ENCODE measurements around the gene CREBRF.

Gene CREBRF

DNA sequence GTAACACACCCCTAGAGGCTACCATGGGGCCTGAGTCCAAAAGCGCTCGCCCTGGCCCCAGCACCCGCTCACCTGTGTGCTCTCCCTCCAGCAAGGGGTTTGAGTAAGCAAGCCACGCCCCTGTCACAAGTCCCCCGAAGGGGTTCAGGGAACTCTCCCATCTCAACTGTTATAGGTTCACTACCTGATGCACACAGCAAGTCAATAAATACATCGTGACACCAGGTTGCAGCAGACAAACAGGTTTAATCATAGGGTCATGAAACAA is 8.4 kb upstream of the CREBRF start:
- H4K5ac ChIP-seq (ENCODE audit: low read length), result no peak overlapping the region
- H3K18ac ChIP-seq (ENCODE audit: low read length), result no peak overlapping the region
- H3K4me1 ChIP-seq (ENCODE audit: control insufficient read depth, low read depth, low read length), result peaks cover 3% of the 10 kb centered on the region
- H3K79me2 ChIP-seq (ENCODE audit: control insufficient read depth, insufficient read depth, low read length), result no peaks in the 10 kb centered on the region
- no peaks in the 10 kb centered on the region for H3K79me1 ChIP-seq (ENCODE audit: low read length)
- H2BK120ac ChIP-seq (ENCODE audit: low read depth, low read length), result no peak overlapping the region
- no peaks in the 10 kb centered on the region for H3K36me3 ChIP-seq (ENCODE audit: control insufficient read depth, insufficient read depth, low read length)
- H3K56ac ChIP-seq (ENCODE audit: low read length), result no peak overlapping the region
- H2BK5ac ChIP-seq (ENCODE audit: low read length), result no peak overlapping the region
- no CpG with 5 or more reads among the region's 6 CpGs for whole genome bisulfite sequencing (ENCODE audit: extremely low coverage, insufficient coverage, low lambda C conversion rate)
- no peak overlapping the region for H3K9ac ChIP-seq (ENCODE audit: low read length)
- H4K8ac ChIP-seq (ENCODE audit: low read depth, low read length), result no peak overlapping the region
- no peak overlapping the region for H3K23ac ChIP-seq (ENCODE audit: low read length)
- no peak overlapping the region for H2AK5ac ChIP-seq (ENCODE audit: low read length)
- no peak overlapping the region for H3K4ac ChIP-seq (ENCODE audit: low read depth, low read length)
- DNase-seq, result no peak
- H3K27me3 ChIP-seq (ENCODE audit: insufficient read depth, low read length, poor library complexity), result no peaks in the 10 kb centered on the region
- H2BK15ac ChIP-seq (replicated peaks; ENCODE audit: low read depth), result no peak overlapping the region
- no peak overlapping the region for H3K4me3 ChIP-seq (ENCODE audit: low read length)
- no peak overlapping the region for H3K4me2 ChIP-seq (ENCODE audit: low read length)
- no peak overlapping the region for H3K27ac ChIP-seq (ENCODE audit: low read depth, low read length)

DNA sequence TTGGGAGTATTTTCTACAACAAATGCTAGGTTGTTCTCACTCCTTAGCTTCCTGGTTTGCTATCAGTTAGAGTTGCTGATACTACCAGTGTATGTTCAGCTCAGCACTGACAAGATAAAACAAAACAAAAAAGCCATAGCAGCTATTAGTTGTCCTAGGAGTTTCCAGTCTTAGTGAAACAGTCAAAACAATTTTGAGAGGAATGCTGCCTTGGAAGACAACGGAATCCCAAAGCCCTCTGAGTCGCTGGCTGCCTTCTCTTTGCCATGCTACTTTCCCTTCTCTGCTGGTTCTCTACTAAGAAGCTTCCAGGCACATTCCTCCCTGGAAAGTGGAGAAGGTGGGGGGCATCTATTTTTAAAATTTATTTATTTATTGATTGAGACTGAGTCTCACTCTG is 5.4 kb upstream of the CREBRF start:
- no peak overlapping the region for H3K23ac ChIP-seq (ENCODE audit: low read length)
- no peak overlapping the region for H4K5ac ChIP-seq (ENCODE audit: low read length)
- no peak overlapping the region for H4K8ac ChIP-seq (ENCODE audit: low read depth, low read length)
- no peaks in the 10 kb centered on the region for H3K36me3 ChIP-seq (ENCODE audit: control insufficient read depth, insufficient read depth, low read length)
- no peak overlapping the region for H3K9ac ChIP-seq (ENCODE audit: low read length)
- no peaks in the 10 kb centered on the region for H3K27me3 ChIP-seq (ENCODE audit: insufficient read depth, low read length, poor library complexity)
- no peak overlapping the region for H3K4me3 ChIP-seq (ENCODE audit: low read length)
- WGBS (ENCODE audit: extremely low coverage, insufficient coverage, low lambda C conversion rate), result no CpG with 5 or more reads among the region's 2 CpGs
- no peak overlapping the region for H3K27ac ChIP-seq (ENCODE audit: low read depth, low read length)
- no peak overlapping the region for H3K56ac ChIP-seq (ENCODE audit: low read length)
- H3K18ac ChIP-seq (ENCODE audit: low read length), result no peak overlapping the region
- H2BK120ac ChIP-seq (ENCODE audit: low read depth, low read length), result no peak overlapping the region
- H3K4me2 ChIP-seq (ENCODE audit: low read length), result no peak overlapping the region
- no peaks in the 10 kb centered on the region for H3K79me1 ChIP-seq (ENCODE audit: low read length)
- H3K4me1 ChIP-seq (ENCODE audit: control insufficient read depth, low read depth, low read length), result peaks cover 3% of the 10 kb centered on the region
- no peak overlapping the region for H2AK5ac ChIP-seq (ENCODE audit: low read length)
- no peak overlapping the region for H3K4ac ChIP-seq (ENCODE audit: low read depth, low read length)
- no peak overlapping the region for H2BK5ac ChIP-seq (ENCODE audit: low read length)
- no peak overlapping the region for H2BK15ac ChIP-seq (replicated peaks; ENCODE audit: low read depth)
- no peaks in the 10 kb centered on the region for H3K79me2 ChIP-seq (ENCODE audit: control insufficient read depth, insufficient read depth, low read length)
- DNase-seq, result no peak

DNA sequence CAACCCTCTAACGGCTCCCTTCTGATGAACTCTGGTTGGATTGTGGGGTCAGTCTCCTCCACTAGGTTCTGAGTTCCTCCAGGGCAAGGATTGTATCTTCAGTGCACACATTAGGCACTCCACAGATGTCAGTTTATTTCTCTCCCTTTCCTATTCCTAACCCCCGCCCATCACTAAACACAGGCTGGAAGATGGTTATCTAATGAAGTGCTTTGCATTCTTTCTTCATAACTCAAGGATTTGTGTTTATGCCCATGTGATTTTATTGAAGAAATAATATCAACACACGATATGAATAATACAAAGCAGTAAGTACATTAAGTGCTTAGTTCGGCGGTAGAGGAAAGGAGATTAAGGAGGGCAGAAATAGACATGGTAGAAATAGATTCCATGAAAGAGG is 4.4 kb upstream of the CREBRF start:
- H3K4me3 ChIP-seq (ENCODE audit: low read length), result no peak overlapping the region
- no peak overlapping the region for H3K18ac ChIP-seq (ENCODE audit: low read length)
- no peak overlapping the region for H3K4ac ChIP-seq (ENCODE audit: low read depth, low read length)
- no peaks in the 10 kb centered on the region for H3K79me1 ChIP-seq (ENCODE audit: low read length)
- no peaks in the 10 kb centered on the region for H3K36me3 ChIP-seq (ENCODE audit: control insufficient read depth, insufficient read depth, low read length)
- no peaks in the 10 kb centered on the region for H3K27me3 ChIP-seq (ENCODE audit: insufficient read depth, low read length, poor library complexity)
- H4K8ac ChIP-seq (ENCODE audit: low read depth, low read length), result no peak overlapping the region
- H4K5ac ChIP-seq (ENCODE audit: low read length), result no peak overlapping the region
- no peak overlapping the region for H2AK5ac ChIP-seq (ENCODE audit: low read length)
- H3K27ac ChIP-seq (ENCODE audit: low read depth, low read length), result no peak overlapping the region
- WGBS (ENCODE audit: extremely low coverage, insufficient coverage, low lambda C conversion rate), result no CpG with 5 or more reads among the region's 5 CpGs
- no peak overlapping the region for H3K56ac ChIP-seq (ENCODE audit: low read length)
- no peak overlapping the region for H2BK15ac ChIP-seq (replicated peaks; ENCODE audit: low read depth)
- H3K4me1 ChIP-seq (ENCODE audit: control insufficient read depth, low read depth, low read length), result peaks cover 3% of the 10 kb centered on the region
- no peak overlapping the region for H3K23ac ChIP-seq (ENCODE audit: low read length)
- no peak overlapping the region for H3K4me2 ChIP-seq (ENCODE audit: low read length)
- no peak for DNase-seq
- no peak overlapping the region for H2BK120ac ChIP-seq (ENCODE audit: low read depth, low read length)
- H3K79me2 ChIP-seq (ENCODE audit: control insufficient read depth, insufficient read depth, low read length), result no peaks in the 10 kb centered on the region
- no peak overlapping the region for H3K9ac ChIP-seq (ENCODE audit: low read length)
- no peak overlapping the region for H2BK5ac ChIP-seq (ENCODE audit: low read length)

DNA sequence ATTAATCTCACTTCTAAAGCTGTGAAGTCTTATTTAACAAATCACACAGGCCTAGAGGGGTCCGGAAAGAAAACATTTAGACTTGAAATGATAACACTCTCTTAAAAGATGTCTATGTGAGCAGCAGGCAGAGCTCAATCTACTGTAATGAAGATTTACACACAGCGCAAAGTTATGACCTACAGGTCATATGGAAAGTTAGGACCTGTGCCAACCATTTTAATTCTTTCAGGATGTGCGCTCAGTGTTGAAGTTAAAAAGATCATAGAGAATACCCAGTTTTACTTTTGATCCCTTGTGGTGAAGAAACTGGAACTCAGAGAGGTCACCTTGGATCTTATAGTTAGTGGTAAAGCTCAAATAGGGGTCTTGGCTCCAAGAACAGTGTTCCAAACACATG is 3.1 kb upstream of the CREBRF start:
- H3K18ac ChIP-seq (ENCODE audit: low read length), result no peak overlapping the region
- no peak overlapping the region for H2BK120ac ChIP-seq (ENCODE audit: low read depth, low read length)
- H2AK5ac ChIP-seq (ENCODE audit: low read length), result no peak overlapping the region
- no peak overlapping the region for H3K4me3 ChIP-seq (ENCODE audit: low read length)
- no peaks in the 10 kb centered on the region for H3K36me3 ChIP-seq (ENCODE audit: control insufficient read depth, insufficient read depth, low read length)
- H3K4ac ChIP-seq (ENCODE audit: low read depth, low read length), result no peak overlapping the region
- H4K8ac ChIP-seq (ENCODE audit: low read depth, low read length), result no peak overlapping the region
- no peak overlapping the region for H2BK5ac ChIP-seq (ENCODE audit: low read length)
- no peak overlapping the region for H3K4me2 ChIP-seq (ENCODE audit: low read length)
- no peak overlapping the region for H3K56ac ChIP-seq (ENCODE audit: low read length)
- no peaks in the 10 kb centered on the region for H3K79me1 ChIP-seq (ENCODE audit: low read length)
- peaks cover 4% of the 10 kb centered on the region for H3K4me1 ChIP-seq (ENCODE audit: control insufficient read depth, low read depth, low read length)
- H3K27ac ChIP-seq (ENCODE audit: low read depth, low read length), result no peak overlapping the region
- no CpG with 5 or more reads among the region's 3 CpGs for WGBS (ENCODE audit: extremely low coverage, insufficient coverage, low lambda C conversion rate)
- H3K9ac ChIP-seq (ENCODE audit: low read length), result no peak overlapping the region
- no peaks in the 10 kb centered on the region for H3K27me3 ChIP-seq (ENCODE audit: insufficient read depth, low read length, poor library complexity)
- no peak overlapping the region for H3K23ac ChIP-seq (ENCODE audit: low read length)
- no peaks in the 10 kb centered on the region for H3K79me2 ChIP-seq (ENCODE audit: control insufficient read depth, insufficient read depth, low read length)
- no peak overlapping the region for H4K5ac ChIP-seq (ENCODE audit: low read length)
- DNase-seq, result no peak
- H2BK15ac ChIP-seq (replicated peaks; ENCODE audit: low read depth), result no peak overlapping the region

DNA sequence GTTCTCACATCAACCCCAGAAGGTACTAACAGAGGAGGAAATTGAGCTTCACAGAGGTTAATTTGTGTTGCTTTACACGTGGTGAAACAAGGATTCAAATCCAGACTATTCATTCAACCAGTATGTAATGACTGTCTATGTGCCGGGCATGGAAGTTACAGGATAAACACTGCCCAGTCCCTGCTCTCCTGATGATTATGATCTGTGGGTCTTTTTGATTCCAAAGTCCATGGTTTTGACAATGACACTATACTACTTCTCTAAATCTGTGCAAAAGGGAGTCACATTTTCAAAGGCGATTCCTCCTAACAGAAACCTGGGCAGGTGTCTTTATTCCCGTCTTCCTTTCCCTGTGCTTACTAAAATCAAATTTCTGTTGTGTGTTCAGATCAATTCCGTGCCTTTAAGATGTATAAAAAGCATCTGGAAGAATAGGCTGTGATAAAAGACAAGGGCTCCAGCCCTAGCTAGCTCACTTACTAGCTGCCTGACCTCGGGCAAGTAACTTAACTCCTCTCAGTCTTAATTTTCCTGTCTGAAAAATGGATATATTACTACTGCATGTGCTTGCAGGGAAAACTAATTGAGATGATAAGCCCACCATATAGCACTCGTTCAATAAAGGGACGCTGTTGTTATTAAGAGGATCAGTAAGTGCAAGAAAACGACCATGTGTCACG is 970 bp upstream of the CREBRF start:
- no CpG with 5 or more reads among the region's 10 CpGs for WGBS (ENCODE audit: extremely low coverage, insufficient coverage, low lambda C conversion rate)
- no peak for DNase-seq
- Histone ChIP-seq H3K79me1 (ENCODE audit: low read length) (no peaks in the 10 kb centered on the region), H3K79me2 (ENCODE audit: control insufficient read depth, insufficient read depth, low read length) (no peaks in the 10 kb centered on the region), H3K4ac (ENCODE audit: low read depth, low read length) (no peak overlapping the region), H3K36me3 (ENCODE audit: control insufficient read depth, insufficient read depth, low read length) (no peaks in the 10 kb centered on the region), H3K27me3 (ENCODE audit: insufficient read depth, low read length, poor library complexity) (no peaks in the 10 kb centered on the region), H3K27ac (ENCODE audit: low read depth, low read length) (no peak overlapping the region), H2BK15ac (replicated peaks; ENCODE audit: low read depth) (no peak overlapping the region), H3K4me1 (ENCODE audit: control insufficient read depth, low read depth, low read length) (peaks cover 5% of the 10 kb centered on the region), H3K23ac (ENCODE audit: low read length) (no peak overlapping the region), H4K8ac (ENCODE audit: low read depth, low read length) (no peak overlapping the region), H2BK120ac (ENCODE audit: low read depth, low read length) (no peak overlapping the region), H4K5ac (ENCODE audit: low read length) (no peak overlapping the region), H3K4me3 (ENCODE audit: low read length) (no peak overlapping the region), H3K18ac (ENCODE audit: low read length) (no peak overlapping the region), H3K9ac (ENCODE audit: low read length) (peak overlapping the region; percentile 70), H3K56ac (ENCODE audit: low read length) (peak overlapping the region; percentile 84), H3K4me2 (ENCODE audit: low read length) (peak overlapping the region; percentile 82), H2AK5ac (ENCODE audit: low read length) (no peak overlapping the region), H2BK5ac (ENCODE audit: low read length) (no peak overlapping the region)

DNA sequence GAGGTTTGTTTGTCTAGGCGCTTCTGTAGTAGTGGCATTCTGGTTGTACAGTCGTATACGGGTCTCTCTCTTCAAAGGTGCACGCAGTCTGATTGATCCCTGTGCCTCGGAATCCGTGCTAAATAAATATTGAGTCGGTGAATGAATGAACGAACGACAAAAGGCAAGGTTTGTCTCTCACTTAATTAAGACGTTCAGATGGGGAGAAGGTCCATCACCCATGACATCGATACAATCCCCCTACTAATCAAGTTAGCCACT is 500 bp upstream of the CREBRF start:
- peak overlapping the region; percentile 55 for H3K4me3 ChIP-seq (ENCODE audit: low read length)
- H3K56ac ChIP-seq (ENCODE audit: low read length), result peak overlapping the region; percentile 84
- H2AK5ac ChIP-seq (ENCODE audit: low read length), result no peak overlapping the region
- no peaks in the 10 kb centered on the region for H3K27me3 ChIP-seq (ENCODE audit: insufficient read depth, low read length, poor library complexity)
- no peaks in the 10 kb centered on the region for H3K79me1 ChIP-seq (ENCODE audit: low read length)
- peak overlapping the region; percentile 70 for H3K9ac ChIP-seq (ENCODE audit: low read length)
- H3K4ac ChIP-seq (ENCODE audit: low read depth, low read length), result no peak overlapping the region
- H3K18ac ChIP-seq (ENCODE audit: low read length), result no peak overlapping the region
- no peak overlapping the region for H4K5ac ChIP-seq (ENCODE audit: low read length)
- H3K4me2 ChIP-seq (ENCODE audit: low read length), result peak overlapping the region; percentile 82
- no peaks in the 10 kb centered on the region for H3K79me2 ChIP-seq (ENCODE audit: control insufficient read depth, insufficient read depth, low read length)
- H4K8ac ChIP-seq (ENCODE audit: low read depth, low read length), result no peak overlapping the region
- no peaks in the 10 kb centered on the region for H3K36me3 ChIP-seq (ENCODE audit: control insufficient read depth, insufficient read depth, low read length)
- no peak overlapping the region for H2BK15ac ChIP-seq (replicated peaks; ENCODE audit: low read depth)
- H2BK5ac ChIP-seq (ENCODE audit: low read length), result no peak overlapping the region
- H3K23ac ChIP-seq (ENCODE audit: low read length), result no peak overlapping the region
- peaks cover 5% of the 10 kb centered on the region for H3K4me1 ChIP-seq (ENCODE audit: control insufficient read depth, low read depth, low read length)
- no peak overlapping the region for H2BK120ac ChIP-seq (ENCODE audit: low read depth, low read length)
- no CpG with 5 or more reads among the region's 11 CpGs for WGBS (ENCODE audit: extremely low coverage, insufficient coverage, low lambda C conversion rate)
- DNase-seq, result no peak
- H3K27ac ChIP-seq (ENCODE audit: low read depth, low read length), result no peak overlapping the region

All from mesendoderm (in vitro differentiated cells).